ENCODE measurements around the gene FOXP1. TPM values are rescaled to one million over a fixed set of nuclear protein-coding genes. Genes with fewer than 3 reads are reported as not detected.

The FOXP1 gene
- total and polyA plus RNA-seq, 9 donors: 17.6 to 28.2 (median 20.5) TPM

- Histone ChIP-seq H3K9me3 (replicated peaks; ENCODE audit: control insufficient read depth, low read depth, low read length) (no peaks in the 10 kb centered on the region), H3K36me3 (ENCODE audit: control insufficient read depth, insufficient read depth, low read length) (no peaks in the 10 kb centered on the region), H3K27me3 (ENCODE audit: control insufficient read depth, insufficient read depth, low read length) (no peaks in the 10 kb centered on the region), H3K27ac (ENCODE audit: low read length) (no peak overlapping the region), H3K4me3 (ENCODE audit: low read length) (no peak overlapping the region), H3K4me1 (ENCODE audit: control insufficient read depth, insufficient read depth, low read length) (no peaks in the 10 kb centered on the region)
- DNase-seq: no peak
- WGBS (ENCODE audit: insufficient coverage): 82% methylated on average over 3 of the region's 6 CpGs
Observed at GRCh38 chr3:71500696-71501095, 82.8 kb downstream of the FOXP1 start.

GRCh38 chr3:71499227-71499876, 84.2 kb downstream of the FOXP1 start:
- H3K27me3 ChIP-seq (ENCODE audit: control insufficient read depth, insufficient read depth, low read length): no peaks in the 10 kb centered on the region
- H3K9me3 ChIP-seq (replicated peaks; ENCODE audit: control insufficient read depth, low read depth, low read length): no peaks in the 10 kb centered on the region
- H3K4me3 ChIP-seq (ENCODE audit: low read length): no peak overlapping the region
- H3K27ac ChIP-seq (ENCODE audit: low read length): no peak overlapping the region
- H3K4me1 ChIP-seq (ENCODE audit: control insufficient read depth, insufficient read depth, low read length): no peaks in the 10 kb centered on the region
- H3K36me3 ChIP-seq (ENCODE audit: control insufficient read depth, insufficient read depth, low read length): no peaks in the 10 kb centered on the region
- WGBS (ENCODE audit: insufficient coverage): 80% methylated on average over 1 of the region's 6 CpGs
- DNase-seq: no peak

DNA sequence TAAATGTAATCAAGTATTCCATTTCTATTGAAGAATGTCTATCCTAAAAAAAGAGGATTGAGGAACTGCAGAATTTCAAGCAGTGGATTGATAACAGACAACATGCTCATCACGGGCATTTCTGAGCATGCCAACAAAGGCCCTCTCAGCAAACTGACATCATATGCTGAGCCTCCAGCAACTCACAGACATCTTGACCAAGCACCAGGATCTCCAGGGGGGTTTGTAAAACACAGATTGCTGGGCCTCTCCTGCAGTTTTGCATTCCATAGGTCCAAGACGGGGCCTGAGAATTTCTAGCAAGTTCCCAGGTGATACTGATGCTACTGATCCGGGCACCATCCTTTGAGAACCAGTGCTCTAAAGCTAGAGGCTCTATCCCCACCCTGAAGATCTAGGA, 85.0 kb downstream of the FOXP1 start:
- Histone ChIP-seq H3K4me3 (ENCODE audit: low read length) (no peak overlapping the region), H3K4me1 (ENCODE audit: control insufficient read depth, insufficient read depth, low read length) (no peaks in the 10 kb centered on the region), H3K27ac (ENCODE audit: low read length) (no peak overlapping the region), H3K27me3 (ENCODE audit: control insufficient read depth, insufficient read depth, low read length) (no peaks in the 10 kb centered on the region), H3K36me3 (ENCODE audit: control insufficient read depth, insufficient read depth, low read length) (no peaks in the 10 kb centered on the region), H3K9me3 (replicated peaks; ENCODE audit: control insufficient read depth, low read depth, low read length) (no peaks in the 10 kb centered on the region)
- WGBS (ENCODE audit: insufficient coverage): 91% methylated on average over 2 of the region's 3 CpGs
- DNase-seq: no peak

GRCh38 chr3:71497971-71498444, 85.5 kb downstream of the FOXP1 start:
- WGBS (ENCODE audit: insufficient coverage): 73% methylated on average over 2 of the region's 5 CpGs
- Histone ChIP-seq H3K9me3 (replicated peaks; ENCODE audit: control insufficient read depth, low read depth, low read length) (no peaks in the 10 kb centered on the region), H3K4me1 (ENCODE audit: control insufficient read depth, insufficient read depth, low read length) (no peaks in the 10 kb centered on the region), H3K27me3 (ENCODE audit: control insufficient read depth, insufficient read depth, low read length) (no peaks in the 10 kb centered on the region), H3K36me3 (ENCODE audit: control insufficient read depth, insufficient read depth, low read length) (no peaks in the 10 kb centered on the region), H3K4me3 (ENCODE audit: low read length) (no peak overlapping the region), H3K27ac (ENCODE audit: low read length) (no peak overlapping the region)
- no peak for DNase-seq

DNA sequence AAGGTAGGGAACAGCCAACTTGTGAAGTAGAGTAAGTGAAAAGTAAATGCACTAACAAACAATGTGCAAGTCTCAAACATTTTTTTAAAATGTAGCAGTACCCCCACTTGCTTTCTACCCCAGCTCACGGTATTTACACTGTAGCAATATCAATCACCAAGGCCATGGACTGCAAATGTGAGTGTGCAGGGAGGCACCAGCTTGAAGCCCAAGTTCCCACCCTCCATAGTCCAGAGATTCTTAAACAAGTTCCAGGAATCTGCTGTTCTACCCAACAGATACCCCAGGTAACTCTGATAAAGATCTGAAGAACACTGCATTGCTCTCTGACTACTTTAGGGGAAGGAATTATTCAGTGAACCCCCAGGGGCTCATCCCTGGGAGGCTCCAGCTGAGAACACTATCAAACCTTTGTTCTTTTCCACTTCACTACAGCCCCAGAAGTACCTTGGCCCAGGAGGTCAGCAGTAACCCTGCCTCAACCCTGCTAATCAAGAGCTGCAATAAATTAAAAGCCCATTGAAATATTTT, 86.1 kb downstream of the FOXP1 start:
- Histone ChIP-seq H3K36me3 (ENCODE audit: control insufficient read depth, insufficient read depth, low read length) (no peaks in the 10 kb centered on the region), H3K27me3 (ENCODE audit: control insufficient read depth, insufficient read depth, low read length) (no peaks in the 10 kb centered on the region), H3K4me3 (ENCODE audit: low read length) (no peak overlapping the region), H3K27ac (ENCODE audit: low read length) (no peak overlapping the region), H3K4me1 (ENCODE audit: control insufficient read depth, insufficient read depth, low read length) (no peaks in the 10 kb centered on the region), H3K9me3 (replicated peaks; ENCODE audit: control insufficient read depth, low read depth, low read length) (no peaks in the 10 kb centered on the region)
- no peak for DNase-seq
- 60% methylated on average over 1 of the region's 1 CpG for WGBS (ENCODE audit: insufficient coverage)

- Histone ChIP-seq H3K27me3 (ENCODE audit: control insufficient read depth, insufficient read depth, low read length) (no peaks in the 10 kb centered on the region), H3K36me3 (ENCODE audit: control insufficient read depth, insufficient read depth, low read length) (peaks cover 4% of the 10 kb centered on the region), H3K9me3 (replicated peaks; ENCODE audit: control insufficient read depth, low read depth, low read length) (peaks cover 9% of the 10 kb centered on the region), H3K4me3 (ENCODE audit: low read length) (no peak overlapping the region), H3K27ac (ENCODE audit: low read length) (no peak overlapping the region), H3K4me1 (ENCODE audit: control insufficient read depth, insufficient read depth, low read length) (no peaks in the 10 kb centered on the region)
- 79% methylated on average over 3 of the region's 5 CpGs for WGBS (ENCODE audit: insufficient coverage)
- no peak for DNase-seq
Observed at GRCh38 chr3:71495708-71496472, 87.6 kb downstream of the FOXP1 start.

- no peak overlapping the region for H3K27ac ChIP-seq (ENCODE audit: low read length)
- 80% methylated on average over 1 of the region's 5 CpGs for WGBS (ENCODE audit: insufficient coverage)
- H3K36me3 ChIP-seq (ENCODE audit: control insufficient read depth, insufficient read depth, low read length): peaks cover 4% of the 10 kb centered on the region
Observed at GRCh38 chr3:71494212-71494611, 89.3 kb downstream of the FOXP1 start.

GRCh38 chr3:71492974-71493771, 90.4 kb downstream of the FOXP1 start:
- H3K4me3 ChIP-seq (ENCODE audit: low read length): no peak overlapping the region
- H3K27ac ChIP-seq (ENCODE audit: low read length): no peak overlapping the region
- no peaks in the 10 kb centered on the region for H3K4me1 ChIP-seq (ENCODE audit: control insufficient read depth, insufficient read depth, low read length)
- peaks cover 4% of the 10 kb centered on the region for H3K36me3 ChIP-seq (ENCODE audit: control insufficient read depth, insufficient read depth, low read length)
- H3K9me3 ChIP-seq (replicated peaks; ENCODE audit: control insufficient read depth, low read depth, low read length): peaks cover 13% of the 10 kb centered on the region
- WGBS (ENCODE audit: insufficient coverage): 100% methylated on average over 1 of the region's 9 CpGs
- no peaks in the 10 kb centered on the region for H3K27me3 ChIP-seq (ENCODE audit: control insufficient read depth, insufficient read depth, low read length)
- DNase-seq: no peak

More at GRCh38 chr3:71494212-71494611, 89.3 kb downstream of the FOXP1 start:
- H3K27me3 ChIP-seq (ENCODE audit: control insufficient read depth, insufficient read depth, low read length): no peaks in the 10 kb centered on the region
- peaks cover 13% of the 10 kb centered on the region for H3K9me3 ChIP-seq (replicated peaks; ENCODE audit: control insufficient read depth, low read depth, low read length)
- no peaks in the 10 kb centered on the region for H3K4me1 ChIP-seq (ENCODE audit: control insufficient read depth, insufficient read depth, low read length)
- DNase-seq: no peak
- H3K4me3 ChIP-seq (ENCODE audit: low read length): no peak overlapping the region

DNA sequence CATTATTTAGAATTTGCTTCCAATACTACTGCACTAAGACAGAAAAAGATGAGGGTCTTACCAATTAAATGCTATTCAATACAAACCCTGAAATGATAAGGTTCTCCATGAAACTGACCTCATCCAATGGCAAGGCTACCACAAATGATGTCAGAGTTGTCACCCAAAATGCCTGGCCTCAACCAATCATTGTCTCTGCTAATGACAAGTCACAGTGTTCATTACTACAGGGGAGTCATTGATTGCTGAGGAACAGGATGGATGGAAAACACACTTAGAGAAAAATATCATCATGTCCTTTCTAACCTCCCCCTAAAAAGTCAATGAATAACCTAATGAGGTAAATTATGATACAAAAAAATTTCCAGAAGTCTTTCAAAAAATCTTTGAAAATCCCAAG, 91.0 kb downstream of the FOXP1 start:
- Histone ChIP-seq H3K36me3 (ENCODE audit: control insufficient read depth, insufficient read depth, low read length) (peaks cover 4% of the 10 kb centered on the region), H3K9me3 (replicated peaks; ENCODE audit: control insufficient read depth, low read depth, low read length) (peaks cover 13% of the 10 kb centered on the region), H3K4me1 (ENCODE audit: control insufficient read depth, insufficient read depth, low read length) (no peaks in the 10 kb centered on the region), H3K27me3 (ENCODE audit: control insufficient read depth, insufficient read depth, low read length) (no peaks in the 10 kb centered on the region), H3K27ac (ENCODE audit: low read length) (no peak overlapping the region), H3K4me3 (ENCODE audit: low read length) (no peak overlapping the region)
- no peak for DNase-seq
